ENCODE results near the gene OLFM1. TPM values are rescaled to one million over a fixed set of nuclear protein-coding genes. Genes with fewer than 3 reads are reported as not detected.

OLFM1 gene
- total RNA-seq, 6 experiments from 2014 or later, result 0.07 to 0.15 TPM; not detected in 4

GRCh38 chr9:135117281-135117680, 29.8 kb downstream of the OLFM1 start:
- DNase-seq, result no peak
- Mint-ChIP-seq H3K9me3 (peaks cover 36% of the 10 kb centered on the region), H3K27me3 (ENCODE audit: insufficient read depth) (peaks cover 13% of the 10 kb centered on the region), H3K27ac (no peak overlapping the region), H3K36me3 (ENCODE audit: low read depth) (peaks cover 29% of the 10 kb centered on the region), H3K4me3 (no peak overlapping the region), H3K4me1 (ENCODE audit: low read depth) (no peaks in the 10 kb centered on the region)
- TF ChIP-seq CTCF (IDR thresholded peaks at IDR 0.05), result no peak

- Mint-ChIP-seq H3K9me3 (peaks cover 47% of the 10 kb centered on the region), H3K27me3 (ENCODE audit: insufficient read depth) (peaks cover 12% of the 10 kb centered on the region), H3K27ac (no peak overlapping the region), H3K36me3 (ENCODE audit: low read depth) (peaks cover 29% of the 10 kb centered on the region), H3K4me1 (ENCODE audit: low read depth) (no peaks in the 10 kb centered on the region), H3K4me3 (no peak overlapping the region)
- no peak for TF ChIP-seq CTCF (IDR thresholded peaks at IDR 0.05)
- no peak for DNase-seq
Observed at GRCh38 chr9:135119496-135120064, 32.1 kb downstream of the OLFM1 start.

GRCh38 chr9:135120249-135120648, 32.8 kb downstream of the OLFM1 start:
- no peak overlapping the region for H3K27ac Mint-ChIP-seq
- H3K4me1 Mint-ChIP-seq (ENCODE audit: low read depth), result no peaks in the 10 kb centered on the region
- no peak for TF ChIP-seq CTCF (IDR thresholded peaks at IDR 0.05)
- H3K27me3 Mint-ChIP-seq (ENCODE audit: insufficient read depth), result peaks cover 12% of the 10 kb centered on the region
- H3K36me3 Mint-ChIP-seq (ENCODE audit: low read depth), result peaks cover 29% of the 10 kb centered on the region
- no peak for DNase-seq
- H3K4me3 Mint-ChIP-seq, result no peak overlapping the region
- H3K9me3 Mint-ChIP-seq, result peaks cover 47% of the 10 kb centered on the region

- peaks cover 26% of the 10 kb centered on the region for H3K36me3 Mint-ChIP-seq (ENCODE audit: low read depth)
- no peak overlapping the region for H3K4me3 Mint-ChIP-seq
- TF ChIP-seq CTCF (IDR thresholded peaks at IDR 0.05), result no peak
- no peaks in the 10 kb centered on the region for H3K4me1 Mint-ChIP-seq (ENCODE audit: low read depth)
- no peak overlapping the region for H3K27ac Mint-ChIP-seq
- no peak for DNase-seq
- H3K27me3 Mint-ChIP-seq (ENCODE audit: insufficient read depth), result peaks cover 3% of the 10 kb centered on the region
- peaks cover 52% of the 10 kb centered on the region for H3K9me3 Mint-ChIP-seq
Observed at GRCh38 chr9:135122316-135122715, 34.8 kb downstream of the OLFM1 start.

- H3K36me3 Mint-ChIP-seq (ENCODE audit: low read depth), result peaks cover 22% of the 10 kb centered on the region
- DNase-seq, result no peak
- H3K27ac Mint-ChIP-seq, result no peak overlapping the region
- no peak overlapping the region for H3K4me3 Mint-ChIP-seq
- H3K27me3 Mint-ChIP-seq (ENCODE audit: insufficient read depth), result peaks cover 9% of the 10 kb centered on the region
- H3K4me1 Mint-ChIP-seq (ENCODE audit: low read depth), result no peaks in the 10 kb centered on the region
- TF ChIP-seq CTCF (IDR thresholded peaks at IDR 0.05), result no peak
- peaks cover 49% of the 10 kb centered on the region for H3K9me3 Mint-ChIP-seq
Observed at GRCh38 chr9:135123126-135123772, 35.8 kb downstream of the OLFM1 start.

Measured in HFFc6 (cell line).